Medulla oblongata (tissue), 1 donor: Measurements from ENCODE around the gene FAM180A.
A peak's percentile ranks its signal among the peaks of the same experiment; 100 is the strongest.
"Not testable (repeated sequence)": the region's sequence is repeated elsewhere in the genome, so short reads cannot be mapped to it uniquely, and the experiment has no call there.

ENCODE experiments used
- DNase-seq: peaks from one replicate; pipeline ENCODE4 v3.0.0-alpha.2; 2015; ENCODE audit errors: extremely low spot score

The FAM180A gene

DNA sequence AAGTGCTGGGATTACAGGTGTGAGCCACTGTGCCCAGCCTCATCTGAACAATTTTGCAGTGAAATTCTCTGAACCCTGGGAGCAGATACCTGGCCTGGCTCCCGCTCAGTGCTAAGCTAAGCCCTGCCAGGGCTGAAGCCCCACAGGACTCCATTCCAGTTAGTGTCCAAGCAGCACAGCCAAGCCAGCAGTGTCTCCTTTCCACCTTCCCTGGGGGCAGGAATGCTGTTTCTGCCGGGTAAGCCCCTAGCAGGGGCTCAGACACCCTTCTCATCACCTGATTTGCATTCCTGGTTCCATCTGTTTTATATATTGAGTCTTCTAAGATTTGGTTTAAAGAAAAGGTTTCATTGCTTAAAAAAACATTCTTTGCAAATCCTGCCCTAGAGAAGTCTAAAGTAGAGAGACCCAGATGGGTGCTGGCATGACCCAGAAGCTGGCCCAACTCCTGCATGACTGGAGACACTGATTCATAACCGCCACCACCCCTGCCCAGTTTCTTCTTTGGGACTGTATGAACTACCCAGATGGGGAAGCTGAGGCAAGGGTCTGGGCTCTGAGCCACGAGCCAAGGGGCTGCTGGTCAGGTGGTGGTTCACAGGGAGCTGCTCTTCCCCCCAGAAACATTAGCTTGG, 34.7 kb downstream of the FAM180A start:
- DNase-seq, result no peak

- DNase-seq, result no peak
These were observed 35.8 kb downstream of the FAM180A start for GRCh38 chr7:135712796-135713195.

DNA sequence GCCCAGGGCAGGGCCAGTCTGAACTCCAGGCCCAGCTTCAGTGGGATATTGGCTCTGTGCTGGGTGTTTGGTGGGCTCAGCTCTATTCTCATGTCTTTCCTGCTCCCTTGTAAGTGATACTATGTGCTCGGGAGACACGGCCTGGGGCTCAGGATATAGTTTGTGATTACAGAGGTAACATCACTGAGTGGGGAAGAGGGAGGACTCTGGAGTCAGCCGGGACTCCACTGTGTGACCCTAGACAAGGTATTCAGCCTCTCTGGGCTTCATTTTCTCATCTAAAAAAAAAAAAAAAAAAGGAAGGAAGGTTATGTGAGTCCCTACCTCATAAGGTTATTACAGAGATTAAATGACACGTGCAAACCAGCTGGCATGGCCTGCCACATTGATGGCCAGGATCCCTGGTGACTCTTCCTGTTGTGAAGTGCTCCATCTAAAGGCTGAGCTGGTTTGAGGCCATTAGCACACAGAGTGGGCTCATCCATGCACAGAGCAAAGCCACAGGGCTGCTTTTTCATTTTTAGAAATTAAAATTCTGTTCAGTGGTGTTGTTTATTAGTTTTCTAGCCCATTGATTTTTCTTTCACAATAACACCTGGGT, 36.3 kb downstream of the FAM180A start:
- DNase-seq, result no peak

DNA sequence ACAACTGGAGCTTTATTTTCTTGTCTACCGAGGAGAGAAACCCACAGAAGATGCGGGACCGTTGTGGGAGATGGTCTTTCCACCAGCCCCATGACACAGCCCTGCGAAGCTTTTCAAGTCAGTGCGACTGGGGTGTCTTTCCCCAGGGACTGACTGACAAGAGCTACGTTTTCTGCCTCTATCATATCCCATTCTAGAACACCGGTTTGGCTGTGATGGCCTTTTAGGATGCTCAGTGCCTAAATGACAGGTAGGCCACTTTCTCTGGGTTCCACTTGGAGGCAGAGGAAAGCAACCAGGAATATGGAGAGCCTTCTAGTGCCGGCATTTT, 37.5 kb downstream of the FAM180A start:
- no peak for DNase-seq

DNA sequence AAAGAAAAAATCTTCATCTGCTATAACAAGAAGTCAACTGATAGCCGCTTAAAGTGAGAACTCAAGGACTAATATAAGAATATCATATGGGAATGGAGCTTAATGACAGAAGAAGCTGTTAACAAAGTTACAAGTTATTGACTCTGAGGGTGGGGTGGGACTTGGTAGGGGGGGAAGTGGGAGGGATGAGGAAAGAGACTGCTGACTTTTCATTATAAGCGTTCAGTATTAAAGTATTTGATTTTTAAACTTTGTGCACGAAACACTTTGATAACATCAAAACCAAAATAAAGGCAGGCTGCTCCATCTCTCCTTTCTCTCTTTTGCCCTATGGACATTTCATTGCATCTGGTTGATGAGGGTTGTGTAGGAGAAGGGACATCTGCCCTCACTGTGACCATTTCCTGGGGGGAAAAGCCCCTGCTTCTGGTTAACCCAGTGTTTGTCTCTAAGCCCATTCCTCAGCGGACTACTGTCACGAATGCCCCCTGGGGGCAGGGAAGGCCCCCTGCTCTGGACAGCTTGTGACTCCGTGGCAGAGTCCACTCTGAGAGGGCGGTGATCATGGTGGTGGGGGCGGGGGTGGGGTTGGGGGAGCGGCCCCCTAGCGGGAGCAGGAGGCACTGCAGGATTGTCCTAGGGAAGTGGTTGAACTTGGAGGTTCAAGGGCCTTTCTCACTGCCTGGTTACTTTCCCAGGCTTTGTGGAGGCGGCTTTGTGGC, 38.0 kb downstream of the FAM180A start:
- no peak for DNase-seq

- DNase-seq, result no peak
These were observed 39.1 kb downstream of the FAM180A start for GRCh38 chr7:135709508-135709907.

- no peak for DNase-seq
These were observed 40.6 kb downstream of the FAM180A start for GRCh38 chr7:135708041-135708440.

DNA sequence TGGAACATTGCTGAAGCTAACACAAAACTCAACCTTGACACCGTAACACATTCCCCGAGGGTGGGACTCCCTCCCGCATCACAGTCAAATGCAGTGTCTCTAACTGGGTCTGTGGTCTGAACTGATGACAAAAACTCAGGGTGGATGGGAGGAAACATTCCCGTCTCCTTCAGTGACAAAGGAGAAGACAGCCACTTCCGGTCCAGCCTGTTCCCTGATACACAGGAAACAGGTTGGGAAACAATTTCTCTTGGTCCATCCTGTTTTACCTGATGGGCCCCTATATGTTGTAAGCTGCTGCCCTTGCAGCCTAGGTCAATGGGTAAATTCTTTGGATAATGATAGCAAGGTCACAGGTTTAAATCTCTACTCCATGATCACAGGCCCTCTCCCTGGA, 41.0 kb downstream of the FAM180A start:
- no peak for DNase-seq

DNA sequence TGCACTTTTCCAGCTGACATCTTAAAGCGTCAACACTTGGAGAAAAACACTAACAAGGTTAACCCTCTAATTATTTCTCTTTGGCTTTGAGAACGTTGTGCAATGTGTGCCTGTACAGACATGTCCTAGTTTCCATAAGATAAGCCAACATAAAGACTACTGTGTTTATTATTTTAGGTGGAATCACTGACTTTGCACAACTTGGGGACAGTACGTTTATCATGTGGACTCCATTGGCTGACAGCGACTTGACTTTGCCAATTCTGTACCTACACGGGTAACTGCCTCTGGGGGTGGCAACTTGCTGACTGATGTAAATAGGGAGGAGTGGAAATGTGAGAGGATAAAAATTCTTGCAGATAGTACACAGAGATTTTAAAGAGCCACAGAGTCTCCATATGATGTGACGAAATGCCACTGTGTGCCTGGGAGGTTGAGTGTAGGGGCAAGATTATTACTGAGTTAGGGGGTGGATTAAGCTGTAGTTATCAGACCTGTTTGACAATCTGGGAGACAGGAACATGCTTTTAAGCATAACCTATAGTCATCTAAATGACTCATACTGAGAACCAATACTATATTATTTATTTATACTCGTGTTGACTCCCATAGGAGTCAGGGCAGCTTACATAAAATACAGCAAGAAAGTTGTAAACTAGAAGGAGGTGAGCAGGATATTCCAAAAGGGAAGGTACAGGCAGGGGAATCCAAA, 41.6 kb downstream of the FAM180A start:
- DNase-seq, result no peak

GRCh38 chr7:135706038-135706742, 42.4 kb downstream of the FAM180A start:
- DNase-seq, result peak; percentile 47

DNA sequence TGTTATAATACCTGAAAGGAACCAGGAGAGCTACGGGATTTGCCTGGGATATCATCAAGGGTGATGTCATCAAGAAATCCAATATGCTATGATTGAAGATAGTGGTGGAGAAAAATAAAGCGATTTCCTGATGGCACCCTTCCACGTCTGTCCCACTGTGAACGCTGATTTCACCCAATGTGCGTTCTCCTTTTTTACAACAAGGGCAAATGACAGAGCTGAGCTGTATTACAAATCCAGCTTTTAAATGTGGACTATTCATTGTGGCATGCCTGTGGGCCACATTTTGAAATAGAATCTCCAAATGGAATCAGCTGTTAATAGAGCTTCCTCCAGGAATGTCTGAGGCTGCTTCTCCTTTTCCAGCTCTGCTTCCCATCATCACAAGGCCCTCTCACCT, 43.9 kb downstream of the FAM180A start:
- no peak for DNase-seq

- no peak for DNase-seq
These were observed 44.5 kb downstream of the FAM180A start for GRCh38 chr7:135704074-135704473.

DNA sequence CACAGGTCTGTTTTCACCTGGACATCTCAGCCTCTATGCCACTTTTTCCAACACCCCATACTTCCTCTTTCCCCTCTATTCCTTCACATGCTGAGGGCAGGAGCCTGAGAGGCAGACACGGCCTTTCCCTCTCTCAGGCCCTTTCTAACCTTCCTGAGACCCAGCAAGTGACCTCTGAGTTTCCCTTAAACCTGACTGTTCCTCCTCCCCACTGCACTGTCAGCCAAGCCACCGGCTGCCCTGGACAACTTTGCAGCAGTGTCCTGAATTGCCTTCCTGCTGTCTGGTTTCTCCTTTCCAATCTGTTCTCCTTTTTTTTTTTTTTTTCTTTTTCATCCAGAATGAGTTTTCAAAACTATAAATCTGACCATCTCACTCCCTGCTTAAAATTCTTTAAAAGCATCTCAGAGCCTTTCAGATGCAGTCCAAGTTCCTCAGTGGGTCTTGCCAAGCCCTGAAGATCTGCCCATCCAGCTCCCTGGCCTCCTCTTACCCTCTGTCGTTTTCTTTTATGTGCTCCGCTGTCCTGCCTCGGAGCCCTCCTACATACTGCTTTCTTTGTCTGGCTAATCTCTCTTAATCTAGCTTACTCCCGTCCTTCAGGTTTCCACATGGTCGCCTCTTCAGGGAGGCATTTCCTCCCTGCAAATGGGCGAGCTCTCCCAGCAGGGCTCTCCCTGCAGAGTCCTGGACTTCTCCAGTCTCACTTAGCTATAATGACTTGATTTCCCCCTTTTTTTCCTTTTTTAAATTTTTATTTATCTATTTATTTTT, 51.1 kb downstream of the FAM180A start:
- DNase-seq, result peak; percentile 18

GRCh38 chr7:135693558-135693957, 55.1 kb downstream of the FAM180A start:
- no peak for DNase-seq

GRCh38 chr7:135692606-135693005, 56.0 kb downstream of the FAM180A start:
- not testable (repeated sequence) for DNase-seq

DNA sequence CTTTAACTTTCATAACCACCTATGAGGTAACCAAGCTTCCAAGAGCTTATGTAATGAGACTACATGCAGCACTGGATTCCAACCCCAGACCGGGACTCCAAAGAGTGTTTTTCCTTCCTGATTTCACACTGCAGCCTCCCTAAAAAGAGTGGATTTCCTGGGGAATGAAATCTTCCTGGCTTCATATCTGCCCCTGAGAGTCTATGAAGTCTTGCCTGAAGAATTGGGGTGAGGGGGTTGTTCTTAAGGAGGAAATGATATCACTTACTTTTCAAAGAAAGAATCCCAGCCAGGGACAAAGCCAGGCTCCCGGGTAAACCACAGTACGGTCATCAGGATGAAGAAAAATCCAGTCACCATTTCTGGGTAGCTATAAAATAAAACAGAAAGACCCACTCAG, 56.6 kb downstream of the FAM180A start:
- no peak for DNase-seq

GRCh38 chr7:135690566-135690965, 58.0 kb downstream of the FAM180A start:
- no peak for DNase-seq

DNA sequence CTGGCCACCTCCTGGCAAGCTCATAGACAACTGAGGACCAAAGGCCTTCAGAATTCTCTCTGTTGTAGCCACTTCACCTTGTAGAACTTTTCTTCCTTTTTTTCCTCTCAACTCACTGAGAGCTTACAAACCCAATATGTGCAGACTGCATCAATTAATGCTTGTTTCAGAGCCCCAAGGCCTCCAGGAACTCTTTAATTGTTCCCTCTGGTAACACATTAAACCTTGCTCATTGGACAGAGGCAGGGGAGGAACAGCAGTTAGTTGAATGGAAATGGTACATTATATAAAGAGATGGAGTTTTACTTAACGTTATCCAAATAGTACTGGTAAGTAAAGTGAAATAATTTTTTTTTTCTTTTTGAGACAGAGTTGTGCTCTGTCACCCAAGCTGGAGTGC, 61.1 kb downstream of the FAM180A start:
- no peak for DNase-seq

- DNase-seq, result no peak
These were observed 63.1 kb downstream of the FAM180A start for GRCh38 chr7:135685306-135686084.

GRCh38 chr7:135684699-135685098, 63.9 kb downstream of the FAM180A start:
- DNase-seq, result no peak

DNA sequence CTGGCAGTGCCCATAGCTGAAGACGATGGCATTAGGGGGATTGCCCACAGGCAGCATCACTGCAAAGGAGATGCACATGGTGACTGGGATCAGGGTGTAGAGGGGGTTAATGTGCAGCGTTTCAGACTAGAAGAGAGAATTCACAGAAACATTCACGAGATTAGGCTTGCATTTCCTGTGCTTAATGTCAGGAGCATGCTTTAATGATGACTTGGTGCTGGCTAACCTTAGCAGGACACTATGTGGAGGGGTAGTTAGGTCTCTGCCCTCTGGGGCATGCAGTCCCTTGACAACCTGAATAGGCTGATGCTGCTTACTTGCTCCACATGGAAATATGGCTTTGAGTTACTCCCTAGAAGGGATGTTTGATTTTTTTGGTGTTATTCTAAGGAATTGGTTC, 64.5 kb downstream of the FAM180A start:
- DNase-seq, result no peak
